ENCODE data around the gene ARSA.

ARSA gene

GRCh38 chr22:50673231-50674129 lies 45.5 kb upstream of the ARSA start:
- Histone ChIP-seq H3K36me3 (ENCODE audit: insufficient read depth, insufficient read length, low read length) (peaks cover 8% of the 10 kb centered on the region), H3K4me1 (ENCODE audit: insufficient read depth, insufficient read length) (peaks cover 14% of the 10 kb centered on the region), H3K27me3 (ENCODE audit: insufficient read depth, insufficient read length) (peaks cover 14% of the 10 kb centered on the region), H3K9ac (ENCODE audit: insufficient read length, low read depth) (peak overlapping the region; percentile 67), H3K9me3 (ENCODE audit: insufficient read depth, low read length) (no peaks in the 10 kb centered on the region), H3K4me3 (ENCODE audit: insufficient read length, low read depth) (peak overlapping the region; percentile 47)
- TF ChIP-seq SUZ12 (IDR thresholded peaks at IDR 0.05; ENCODE audit: extremely low read depth, insufficient read depth, insufficient read length) (no peak), ZNF274 (IDR thresholded peaks at IDR 0.05; ENCODE audit: low read depth, low read length) (no peak), YY1 (IDR thresholded peaks at IDR 0.05; ENCODE audit: insufficient read depth, insufficient read length) (no peak)
- DNase-seq (ENCODE audit: low read depth, low spot score) = no peak

- peaks cover 6% of the 10 kb centered on the region for H3K36me3 ChIP-seq (ENCODE audit: insufficient read depth, insufficient read length, low read length)
- no peaks in the 10 kb centered on the region for H3K9me3 ChIP-seq (ENCODE audit: insufficient read depth, low read length)
- TF ChIP-seq ZNF274 (IDR thresholded peaks at IDR 0.05; ENCODE audit: low read depth, low read length) (no peak), YY1 (IDR thresholded peaks at IDR 0.05; ENCODE audit: insufficient read depth, insufficient read length) (no peak), SUZ12 (IDR thresholded peaks at IDR 0.05; ENCODE audit: extremely low read depth, insufficient read depth, insufficient read length) (no peak)
- H3K4me1 ChIP-seq (ENCODE audit: insufficient read depth, insufficient read length) = peaks cover 14% of the 10 kb centered on the region
- peak within 1 kb of the TSS; percentile 47 for H3K4me3 ChIP-seq (ENCODE audit: insufficient read length, low read depth)
- H3K27me3 ChIP-seq (ENCODE audit: insufficient read depth, insufficient read length) = peaks cover 14% of the 10 kb centered on the region
- no peak for DNase-seq (ENCODE audit: low read depth, low spot score)
- H3K9ac ChIP-seq (ENCODE audit: insufficient read length, low read depth) = peak within 1 kb of the TSS; percentile 67
These were observed 44.7 kb upstream of the ARSA start, which contains the start of gene SHANK3 for GRCh38 chr22:50672471-50673230. TSS of gene SHANK3 (plus strand) at chr22:50672823.

- no peak for TF ChIP-seq YY1 (IDR thresholded peaks at IDR 0.05; ENCODE audit: insufficient read depth, insufficient read length)
- TF ChIP-seq ZNF274 (IDR thresholded peaks at IDR 0.05; ENCODE audit: low read depth, low read length) = no peak
- TF ChIP-seq SUZ12 (IDR thresholded peaks at IDR 0.05; ENCODE audit: extremely low read depth, insufficient read depth, insufficient read length) = no peak
- peaks cover 1% of the 10 kb centered on the region for H3K36me3 ChIP-seq (ENCODE audit: insufficient read depth, insufficient read length, low read length)
- peaks cover 14% of the 10 kb centered on the region for H3K27me3 ChIP-seq (ENCODE audit: insufficient read depth, insufficient read length)
- H3K9ac ChIP-seq (ENCODE audit: insufficient read length, low read depth) = no peak overlapping the region
- H3K9me3 ChIP-seq (ENCODE audit: insufficient read depth, low read length) = no peaks in the 10 kb centered on the region
- peaks cover 14% of the 10 kb centered on the region for H3K4me1 ChIP-seq (ENCODE audit: insufficient read depth, insufficient read length)
- no peak overlapping the region for H3K4me3 ChIP-seq (ENCODE audit: insufficient read length, low read depth)
- DNase-seq (ENCODE audit: low read depth, low spot score) = no peak
These were observed 44.1 kb upstream of the ARSA start for GRCh38 chr22:50672041-50672440.

- DNase-seq (ENCODE audit: low read depth, low spot score) = no peak
- Histone ChIP-seq H3K9me3 (ENCODE audit: insufficient read depth, low read length) (no peaks in the 10 kb centered on the region), H3K4me1 (ENCODE audit: insufficient read depth, insufficient read length) (peaks cover 14% of the 10 kb centered on the region), H3K27me3 (ENCODE audit: insufficient read depth, insufficient read length) (peaks cover 14% of the 10 kb centered on the region), H3K36me3 (ENCODE audit: insufficient read depth, insufficient read length, low read length) (no peaks in the 10 kb centered on the region), H3K4me3 (ENCODE audit: insufficient read length, low read depth) (no peak overlapping the region), H3K9ac (ENCODE audit: insufficient read length, low read depth) (no peak overlapping the region)
- TF ChIP-seq YY1 (IDR thresholded peaks at IDR 0.05; ENCODE audit: insufficient read depth, insufficient read length) = no peak
- no peak for TF ChIP-seq SUZ12 (IDR thresholded peaks at IDR 0.05; ENCODE audit: extremely low read depth, insufficient read depth, insufficient read length)
- TF ChIP-seq ZNF274 (IDR thresholded peaks at IDR 0.05; ENCODE audit: low read depth, low read length) = no peak
These were observed 43.7 kb upstream of the ARSA start for GRCh38 chr22:50671641-50672040.

GRCh38 chr22:50670914-50671538 lies 43.1 kb upstream of the ARSA start:
- Histone ChIP-seq H3K27me3 (ENCODE audit: insufficient read depth, insufficient read length) (peaks cover 9% of the 10 kb centered on the region), H3K4me1 (ENCODE audit: insufficient read depth, insufficient read length) (peaks cover 14% of the 10 kb centered on the region), H3K9ac (ENCODE audit: insufficient read length, low read depth) (no peak overlapping the region), H3K9me3 (ENCODE audit: insufficient read depth, low read length) (no peaks in the 10 kb centered on the region), H3K4me3 (ENCODE audit: insufficient read length, low read depth) (no peak overlapping the region), H3K36me3 (ENCODE audit: insufficient read depth, insufficient read length, low read length) (no peaks in the 10 kb centered on the region)
- TF ChIP-seq ZNF274 (IDR thresholded peaks at IDR 0.05; ENCODE audit: low read depth, low read length) (no peak), YY1 (IDR thresholded peaks at IDR 0.05; ENCODE audit: insufficient read depth, insufficient read length) (no peak), SUZ12 (IDR thresholded peaks at IDR 0.05; ENCODE audit: extremely low read depth, insufficient read depth, insufficient read length) (no peak)
- no peak for DNase-seq (ENCODE audit: low read depth, low spot score)

- Histone ChIP-seq H3K9ac (ENCODE audit: insufficient read length, low read depth) (no peak overlapping the region), H3K27me3 (ENCODE audit: insufficient read depth, insufficient read length) (peaks cover 4% of the 10 kb centered on the region), H3K4me3 (ENCODE audit: insufficient read length, low read depth) (no peak overlapping the region), H3K4me1 (ENCODE audit: insufficient read depth, insufficient read length) (peaks cover 9% of the 10 kb centered on the region), H3K9me3 (ENCODE audit: insufficient read depth, low read length) (no peaks in the 10 kb centered on the region), H3K36me3 (ENCODE audit: insufficient read depth, insufficient read length, low read length) (no peaks in the 10 kb centered on the region)
- TF ChIP-seq SUZ12 (IDR thresholded peaks at IDR 0.05; ENCODE audit: extremely low read depth, insufficient read depth, insufficient read length) (no peak), ZNF274 (IDR thresholded peaks at IDR 0.05; ENCODE audit: low read depth, low read length) (no peak), YY1 (IDR thresholded peaks at IDR 0.05; ENCODE audit: insufficient read depth, insufficient read length) (no peak)
- no peak for DNase-seq (ENCODE audit: low read depth, low spot score)
These were observed 42.6 kb upstream of the ARSA start for GRCh38 chr22:50670513-50670912.
